ENCODE results near the gene MED27.

DNA sequence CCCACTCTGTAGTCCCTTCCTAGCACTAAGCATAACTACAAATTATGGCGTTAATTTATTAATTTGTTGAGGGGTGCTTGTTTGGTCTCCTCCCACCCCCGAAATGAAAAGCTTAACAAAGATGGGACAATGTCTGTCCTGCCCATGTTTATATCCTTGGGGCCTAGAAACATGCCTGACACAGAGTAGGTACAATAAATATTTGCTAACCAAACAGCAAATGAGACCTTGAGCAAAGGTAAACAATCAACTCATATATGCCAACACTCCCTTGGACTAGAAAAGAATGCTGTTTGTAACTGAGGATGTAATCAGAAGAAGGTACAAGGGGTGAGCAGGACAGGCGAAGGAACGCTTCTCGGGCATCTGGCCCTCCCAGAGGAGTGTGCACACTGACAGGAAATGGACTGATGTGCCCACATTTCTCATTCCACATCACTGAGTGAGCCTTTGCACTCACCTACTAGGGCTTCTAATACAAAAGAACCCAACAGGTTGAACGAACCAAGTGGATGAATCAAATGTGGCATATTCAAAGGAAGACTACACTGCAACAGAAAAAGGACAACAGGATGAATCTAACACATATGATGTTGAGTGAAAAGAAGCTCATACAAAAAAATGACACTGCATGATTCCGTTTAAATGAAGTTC lies 66.8 kb downstream of the MED27 start:
- TF ChIP-seq, protein P1, sequence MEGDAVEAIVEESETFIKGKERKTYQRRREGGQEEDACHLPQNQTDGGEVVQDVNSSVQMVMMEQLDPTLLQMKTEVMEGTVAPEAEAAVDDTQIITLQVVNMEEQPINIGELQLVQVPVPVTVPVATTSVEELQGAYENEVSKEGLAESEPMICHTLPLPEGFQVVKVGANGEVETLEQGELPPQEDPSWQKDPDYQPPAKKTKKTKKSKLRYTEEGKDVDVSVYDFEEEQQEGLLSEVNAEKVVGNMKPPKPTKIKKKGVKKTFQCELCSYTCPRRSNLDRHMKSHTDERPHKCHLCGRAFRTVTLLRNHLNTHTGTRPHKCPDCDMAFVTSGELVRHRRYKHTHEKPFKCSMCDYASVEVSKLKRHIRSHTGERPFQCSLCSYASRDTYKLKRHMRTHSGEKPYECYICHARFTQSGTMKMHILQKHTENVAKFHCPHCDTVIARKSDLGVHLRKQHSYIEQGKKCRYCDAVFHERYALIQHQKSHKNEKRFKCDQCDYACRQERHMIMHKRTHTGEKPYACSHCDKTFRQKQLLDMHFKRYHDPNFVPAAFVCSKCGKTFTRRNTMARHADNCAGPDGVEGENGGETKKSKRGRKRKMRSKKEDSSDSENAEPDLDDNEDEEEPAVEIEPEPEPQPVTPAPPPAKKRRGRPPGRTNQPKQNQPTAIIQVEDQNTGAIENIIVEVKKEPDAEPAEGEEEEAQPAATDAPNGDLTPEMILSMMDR (conservative IDR thresholded peaks at IDR 0.05; ENCODE audit: low read depth, low read length) = no peak
- no peak for TF ChIP-seq EZH2phosphoT487 (IDR thresholded peaks at IDR 0.05; ENCODE audit: borderline replicate concordance, low read length)
